GM21423 (cell line): Measurements from ENCODE around the gene HPS5.
A peak's percentile ranks its signal among the peaks of the same experiment; 100 is the strongest.

Experiments used
- ATAC-seq: cut with Tn5 transposase; IDR thresholded peaks from one replicate; pipeline ENCODE4 v1.9.1; 2021; ENCODE audit warnings: mild to moderate bottlenecking, moderate library complexity; ENCODE audit not compliant: unreplicated experiment

HPS5 gene

DNA sequence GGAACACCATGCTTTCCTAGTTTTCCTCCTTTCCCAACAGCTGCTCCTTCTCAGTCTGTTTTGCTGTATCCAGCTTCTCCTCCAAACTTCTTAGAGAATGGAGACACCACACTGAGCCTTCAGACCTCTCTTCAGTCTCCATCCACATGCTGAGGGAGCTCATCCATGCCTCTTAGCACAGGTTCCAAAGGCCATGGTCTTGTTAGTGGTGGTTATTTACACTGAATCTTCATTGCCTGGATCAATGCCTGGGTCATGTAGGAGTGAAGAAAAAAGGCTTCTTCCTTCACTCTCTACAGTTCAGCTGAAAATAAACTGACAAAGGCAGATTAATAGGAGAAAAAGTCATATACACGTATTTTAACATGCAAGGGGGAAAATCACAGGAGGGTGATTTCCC, 82.3 kb downstream of the HPS5 start:
- ATAC-seq = no peak

DNA sequence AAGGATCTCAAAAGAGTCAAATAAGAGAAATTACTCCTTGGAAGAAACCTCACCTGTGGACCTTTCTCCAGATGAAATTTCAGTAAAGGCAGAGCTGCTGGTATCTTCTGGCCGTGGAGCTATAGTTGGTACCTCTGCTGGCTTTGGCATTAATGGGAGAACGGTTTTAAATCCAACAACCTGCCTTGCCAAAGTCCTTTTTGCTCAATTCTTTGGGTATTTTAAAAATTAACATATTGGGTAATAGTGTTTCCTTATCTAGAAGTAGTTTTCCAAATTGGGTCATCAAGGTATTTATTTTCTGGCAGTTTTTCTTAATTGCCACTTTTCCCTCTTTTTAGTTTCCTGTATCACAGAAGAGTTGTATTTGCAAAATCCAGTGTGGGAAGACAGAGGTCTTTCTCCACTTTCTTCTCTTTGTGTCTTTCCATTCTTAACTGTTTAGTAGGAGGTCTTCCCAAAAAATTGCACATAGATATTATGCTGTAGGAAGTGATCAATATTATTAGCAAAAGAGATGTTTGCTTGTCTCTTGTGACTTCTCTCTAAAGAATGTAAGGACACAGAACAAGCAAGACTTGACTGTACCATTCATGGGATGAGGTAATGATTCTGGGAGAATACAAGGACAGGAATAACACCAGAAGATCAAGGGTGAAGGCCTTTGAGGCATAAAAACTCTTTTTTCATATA, 85.1 kb downstream of the HPS5 start, which contains the start of gene SAA4:
SAA4 (minus strand) TSS at position 139 of the 693 bp plus-strand sequence. CDS start 876 bp downstream, outside the sequence.
- no peak for ATAC-seq

DNA sequence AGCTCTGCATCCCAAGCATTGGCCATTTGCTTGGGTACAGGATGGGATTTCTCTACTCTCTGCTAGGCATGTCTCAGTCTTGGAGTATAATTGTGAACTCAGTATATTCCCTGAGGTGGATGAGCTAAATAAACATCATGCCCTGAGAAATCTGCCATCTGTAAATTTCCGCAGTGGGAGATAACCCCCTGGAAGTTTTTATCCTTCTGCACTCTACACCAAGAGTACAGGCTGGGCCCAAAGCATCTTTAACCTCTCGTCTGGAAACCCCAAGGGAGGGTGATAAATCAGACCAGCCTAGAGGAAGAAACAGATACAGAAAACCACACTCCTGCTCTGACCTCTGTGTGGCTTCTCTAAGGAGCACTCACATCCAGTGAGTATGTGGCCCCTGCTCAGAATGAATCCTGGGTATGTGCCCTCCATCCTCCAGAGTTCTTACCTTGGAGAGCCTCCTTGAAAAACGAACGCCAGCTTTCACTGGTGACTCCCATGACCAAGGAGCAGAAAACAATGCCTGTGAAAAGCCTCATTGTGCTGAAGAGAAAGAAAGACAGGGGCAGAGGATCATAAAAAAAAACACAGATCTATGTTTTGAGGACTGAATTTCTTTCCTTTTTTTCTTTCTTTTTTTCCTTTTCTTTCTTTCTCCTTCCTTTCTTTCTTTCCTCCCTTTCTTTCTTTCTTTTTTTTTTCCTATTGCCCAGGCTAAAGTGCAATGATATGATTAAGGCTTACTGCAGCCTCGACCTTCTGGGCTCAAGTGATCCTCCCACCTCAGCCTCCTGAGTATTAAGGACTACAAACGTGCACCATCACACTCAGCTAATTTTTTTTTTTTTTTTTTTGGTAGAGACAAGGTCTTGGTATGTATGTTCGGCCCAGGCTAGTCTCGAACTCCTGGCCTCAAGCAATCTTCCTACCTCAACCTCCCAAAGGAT, 86.3 kb downstream of the HPS5 start:
- ATAC-seq = no peak

DNA sequence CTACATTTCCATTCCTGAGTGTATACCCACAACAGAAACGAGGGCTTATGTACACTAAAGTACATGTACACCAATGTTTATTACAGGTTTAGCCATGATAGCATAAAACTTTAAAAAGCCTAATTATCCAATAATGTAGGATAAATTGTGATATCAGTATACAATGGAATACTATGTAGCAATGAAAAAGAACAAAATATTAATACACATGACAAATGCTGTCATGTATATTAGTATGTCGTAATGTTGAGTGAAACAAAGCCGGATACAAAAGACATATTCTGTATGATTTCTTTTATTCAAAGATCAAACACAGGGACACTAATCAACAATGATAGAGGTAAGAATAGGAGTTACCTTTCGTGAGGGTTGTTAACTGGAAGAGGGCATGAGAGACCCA, 88.0 kb downstream of the HPS5 start:
- no peak for ATAC-seq

GRCh38 chr11:18230859-18231258, 91.1 kb downstream of the HPS5 start:
- no peak for ATAC-seq

DNA sequence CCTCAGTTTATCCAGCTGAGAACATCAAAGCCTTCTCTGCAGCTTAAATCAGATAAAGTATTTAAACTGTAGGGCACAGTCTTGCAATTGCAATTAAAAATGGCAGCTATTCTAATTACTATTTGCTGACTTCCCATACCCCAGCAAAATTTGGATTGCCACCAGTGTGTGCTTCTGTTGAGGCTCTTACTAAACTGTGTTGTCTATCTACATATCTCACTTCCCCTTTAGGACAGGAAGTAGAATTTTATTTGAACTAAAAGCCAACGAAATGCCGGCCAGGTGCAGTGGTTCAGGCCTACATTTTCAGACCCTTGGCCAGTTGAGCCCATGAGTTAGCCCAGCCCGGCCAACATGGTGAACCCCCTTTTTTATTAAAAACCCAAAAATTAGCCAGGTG, 92.4 kb downstream of the HPS5 start:
- peak; percentile 92 for ATAC-seq
